K562 (cell line): ENCODE results near the gene SIGLEC7. TPM values are rescaled to one million over a fixed set of nuclear protein-coding genes. Genes with fewer than 3 reads are reported as not detected.

Source experiments
- ATAC-seq: fragments of 200-7000 bp; cut with Tn5 transposase; 3 replicates; pipeline ENCODE4 v1.9.1; 2020; ENCODE audit warnings: moderate library complexity
- BruUV-seq: library from RNA; stranded (reverse); fragments of 400-500 nt; replicated peaks from 2 replicates; lab custom pipeline; 2021; lab: Mats Ljungman, UMichigan
- CTCF ChIA-PET: fragments of 300-600 bp; formaldehyde crosslinking; extraction: SDS; loops from one replicate; lab custom pipeline; 2021; ENCODE audit warnings: low intra/inter-chr PET ratio; lab: Yijun Ruan, JAX
- POLR2A ChIA-PET: fragments of 300-600, 350-650 bp; sonication (Branson Sonifier 250); formaldehyde crosslinking; extraction: SDS; loops from one replicate; lab custom pipeline; 2021; ENCODE audit warnings: antibody characterized with exemption, inconsistent platforms; lab: Yijun Ruan, JAX
- DNase-seq, 4 experiments: peaks; one replicate each; pipeline versions ENCODE4 v3.0.0 to v3.0.0-alpha.2; 2011 to 2018; ENCODE audit warnings: low spot score in 3 of 4, mixed read lengths in 3 of 4; ENCODE audit errors: extremely low read depth in 1 of 4
- FAIRE-seq: peaks from 2 replicates; lab custom pipeline; 2011; peaks lifted over from hg19 to GRCh38; lab: Jason Lieb, UNC
- H2AFZ ChIP-seq: 2 replicates; pipeline ENCODE4 v1.6.0; 2011; ENCODE audit warnings: low read depth, low read length, control low read depth, inconsistent platforms
- H3K27ac ChIP-seq: fragments of 200-600 bp; 3 replicates; pipeline ENCODE4 v1.8.0; 2011; ENCODE audit warnings: low read depth, mild to moderate bottlenecking, control low read depth, inconsistent platforms, low read length, moderate library complexity, mixed read lengths; ENCODE audit errors: extremely low read depth
- H3K27me3 ChIP-seq, 2 experiments: fragments of 300-600 bp in 1 of 2; 2 replicates in 1 of 2; 3 replicates in 1 of 2; pipeline versions ENCODE4 v1.6.0 to v1.8.0; 2011; ENCODE audit warnings: inconsistent platforms in 2 of 2, low read length in 2 of 2, mild to moderate bottlenecking in 1 of 2, mixed read lengths in 1 of 2, moderate library complexity in 1 of 2; ENCODE audit not compliant: control insufficient read depth in 2 of 2, insufficient read depth in 2 of 2
- H3K36me3 ChIP-seq: fragments of 300-600 bp; 3 replicates; pipeline ENCODE4 v1.8.0; 2011; ENCODE audit warnings: mild to moderate bottlenecking, low read length, inconsistent platforms; ENCODE audit not compliant: control insufficient read depth, insufficient read depth
- H3K4me1 ChIP-seq, 2 experiments: fragments of 200-600 bp in 1 of 2; replicated peaks in 1 of 2; 2 replicates in 1 of 2; 3 replicates in 1 of 2; pipeline versions ENCODE4 v1.5.1 to v1.8.0; 2011; ENCODE audit warnings: inconsistent platforms in 2 of 2, low read length in 2 of 2, mild to moderate bottlenecking in 1 of 2, mixed read lengths in 1 of 2, moderate library complexity in 1 of 2; ENCODE audit not compliant: control insufficient read depth in 2 of 2, insufficient read depth in 2 of 2
- H3K4me2 ChIP-seq: 2 replicates; pipeline ENCODE4 v1.6.1; 2011; ENCODE audit warnings: low read length, control low read depth, inconsistent platforms, mixed read lengths; ENCODE audit not compliant: insufficient read depth
- H3K4me3 ChIP-seq: fragments of 200-600 bp; sonication (generic), shearing (Covaris generic); 2 replicates; pipeline ENCODE4 v1.5.1; 2016; ENCODE audit warnings: control low read depth, inconsistent platforms
- H3K79me2 ChIP-seq: fragments of 200-600 bp; 3 replicates; pipeline ENCODE4 v1.8.0; 2011; ENCODE audit warnings: low read length, inconsistent platforms; ENCODE audit not compliant: control insufficient read depth, insufficient read depth
- H3K9ac ChIP-seq, 2 experiments: 2 replicates each; pipeline versions ENCODE4 v1.6.0 to v1.6.1; 2011; ENCODE audit warnings: low read depth in 2 of 2, low read length in 2 of 2, control low read depth in 1 of 2, inconsistent platforms in 1 of 2, mild to moderate bottlenecking in 1 of 2, mixed read lengths in 1 of 2; ENCODE audit not compliant: insufficient read depth in 1 of 2
- H3K9me1 ChIP-seq: one replicate; pipeline ENCODE4 v1.6.0; 2011; ENCODE audit warnings: inconsistent platforms, mild to moderate bottlenecking, low read length, moderate library complexity; ENCODE audit not compliant: control insufficient read depth, insufficient read depth
- H3K9me3 ChIP-seq: replicated peaks from 2 replicates; pipeline ENCODE4 v1.5.1; 2011; ENCODE audit warnings: low read depth, low read length, inconsistent platforms; ENCODE audit not compliant: control insufficient read depth, insufficient read depth
- H4K20me1 ChIP-seq: replicated peaks from 2 replicates; pipeline ENCODE4 v1.6.1; 2011; ENCODE audit warnings: low read length, inconsistent platforms, mixed read lengths; ENCODE audit not compliant: control insufficient read depth, insufficient read depth
- ATF1 ChIP-seq, 2 experiments: fragments of 450-650 bp in 1 of 2; IDR thresholded peaks; 2 replicates each; pipeline ENCODE4 v1.6.1; 2016; ENCODE audit warnings: missing compliant biosample characterization in 1 of 2, missing genetic modification characterization in 1 of 2
- CBFB ChIP-seq: sonication (generic); formaldehyde crosslinking; IDR thresholded peaks from 2 replicates; pipeline ENCODE4 v1.4.0; 2020; ENCODE audit warnings: mild to moderate bottlenecking, missing genetic modification reagents
- ETV1 ChIP-seq: fragments of 450-650 bp; conservative IDR thresholded peaks from 2 replicates; pipeline ENCODE4 v1.6.1; 2016; ENCODE audit warnings: missing genetic modification characterization, control low read depth, low read depth, missing compliant biosample characterization
- LEF1 ChIP-seq: fragments of 450-650 bp; IDR thresholded peaks from 2 replicates; pipeline ENCODE4 v1.6.1; 2016; ENCODE audit warnings: mild to moderate bottlenecking
- NFE2L1 ChIP-seq: fragments of 450-650 bp; IDR thresholded peaks from 2 replicates; pipeline ENCODE4 v1.6.1; 2016; ENCODE audit warnings: missing genetic modification characterization, low read depth, mild to moderate bottlenecking, missing compliant biosample characterization, moderate library complexity, borderline replicate concordance
- PRMT5 ChIP-seq: sonication (generic); formaldehyde crosslinking; IDR thresholded peaks from 2 replicates; pipeline ENCODE4 v1.5.0; 2020; ENCODE audit warnings: missing genetic modification reagents
- RFX7 ChIP-seq: fragments of 250-450 bp; sonication (Bioruptor Pico); IDR thresholded peaks from 2 replicates; pipeline ENCODE4 v1.5.1; 2021; ENCODE audit warnings: mild to moderate bottlenecking
- ZNF695 ChIP-seq: fragments of 450-650 bp; formaldehyde crosslinking; IDR thresholded peaks from 2 replicates; pipeline ENCODE4 v1.4.0; 2020; ENCODE audit warnings: mild to moderate bottlenecking, moderate library complexity
- WGBS: fragments of 100-300 bp; shearing (Covaris generic); methylation state at CpG from one replicate; pipeline ENCODE4 v1.1.6; 2016; ENCODE audit warnings: low coverage, mixed read lengths; ENCODE audit not compliant: insufficient coverage; ENCODE audit errors: missing lambda C conversion rate; 5-methylcytosine and 5-hydroxymethylcytosine counted together
- in situ Hi-C: fragments of 300-500 bp; cut with MboI; formaldehyde crosslinking; loops from 4 replicates; pipeline ENCODE4 v1.15.0; 2018; ENCODE audit warnings: inconsistent platforms, mixed read lengths
- intact Hi-C: fragments of 100-400 bp; cut with micrococcal nuclease; formaldehyde crosslinking; loops from 2 replicates; pipeline ENCODE4 v1.14.2; 2022
- polyA plus RNA-seq, 8 experiments: library from polyadenylated mRNA; depleted of rRNA in 4 of 8; stranded (reverse) in 5 of 8; unstranded in 3 of 8; fragments of >200 nt; fragmentation: Nextera tagmentation in 2 of 8; fragmentation: Illumina TruSeq in 1 of 8; extraction: Ambion mirVana in 2 of 8; extraction: Trizol in 1 of 8; gene quantifications; 2 replicates each; pipeline versions ENCODE4 v1.2.1 to v1.2.3, GENCODE V29; 2011 to 2014; ENCODE audit warnings: inconsistent platforms in 1 of 8, missing spikeins in 1 of 8
- total RNA-seq, 7 experiments: library from RNA; depleted of rRNA in 6 of 7; stranded (reverse); fragments of >200 nt in 6 of 7; fragmentation: Illumina TruSeq in 2 of 7; extraction: Trizol in 2 of 7; gene quantifications; 2 replicates each; pipeline versions ENCODE4 v1.2.1 to v1.2.3, GENCODE V29; 2011 to 2021; ENCODE audit warnings: low replicate concordance in 1 of 7
- TF ChIP-seq, protein P1 (sequence below): fragments of 450-650 bp; conservative IDR thresholded peaks from 2 replicates; pipeline ENCODE4 v1.6.1; 2016; ENCODE audit warnings: missing genetic modification characterization, low read depth, mild to moderate bottlenecking, missing compliant biosample characterization, moderate library complexity
- TF ChIP-seq, protein P2 (sequence below), 2 experiments: fragments of 450-650 bp; conservative IDR thresholded peaks; 2 replicates each; pipeline ENCODE4 v1.6.1; 2017; ENCODE audit warnings: mild to moderate bottlenecking in 2 of 2, moderate library complexity in 2 of 2

Gene SIGLEC7
- total and polyA plus RNA-seq, 9 of the 15 experiments (the other 6 are each of a cell fraction or from before 2014, with no cell fraction given), result 0.10 to 0.12 TPM; not detected in 7

DNA sequence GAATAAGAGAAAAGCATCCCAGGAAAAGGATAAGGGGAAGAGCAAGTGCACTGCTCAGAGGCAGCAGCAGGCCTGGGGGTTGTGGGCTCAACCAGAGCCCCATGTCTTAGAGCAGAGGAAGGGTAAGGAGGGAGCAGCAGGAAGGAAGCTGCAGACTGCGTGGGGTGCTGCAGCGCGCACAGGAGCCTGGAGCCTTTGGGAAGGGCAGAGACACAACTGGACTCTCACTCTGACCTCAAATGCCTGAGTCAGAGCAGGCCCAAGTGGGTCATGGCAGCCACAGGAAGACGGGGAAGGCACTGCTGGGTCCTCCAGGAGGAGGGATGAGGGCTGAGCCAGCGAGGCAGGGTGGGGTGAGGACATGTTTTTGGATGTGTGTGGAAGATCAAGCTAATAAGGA is 31.6 kb downstream of the SIGLEC7 start (continued):
- TF ChIP-seq ZNF695 (CRISPR knock-in tag), result no peak
- no peak for TF ChIP-seq PRMT5
- TF ChIP-seq, protein P1, sequence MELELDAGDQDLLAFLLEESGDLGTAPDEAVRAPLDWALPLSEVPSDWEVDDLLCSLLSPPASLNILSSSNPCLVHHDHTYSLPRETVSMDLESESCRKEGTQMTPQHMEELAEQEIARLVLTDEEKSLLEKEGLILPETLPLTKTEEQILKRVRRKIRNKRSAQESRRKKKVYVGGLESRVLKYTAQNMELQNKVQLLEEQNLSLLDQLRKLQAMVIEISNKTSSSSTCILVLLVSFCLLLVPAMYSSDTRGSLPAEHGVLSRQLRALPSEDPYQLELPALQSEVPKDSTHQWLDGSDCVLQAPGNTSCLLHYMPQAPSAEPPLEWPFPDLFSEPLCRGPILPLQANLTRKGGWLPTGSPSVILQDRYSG (tag), result no peak

DNA sequence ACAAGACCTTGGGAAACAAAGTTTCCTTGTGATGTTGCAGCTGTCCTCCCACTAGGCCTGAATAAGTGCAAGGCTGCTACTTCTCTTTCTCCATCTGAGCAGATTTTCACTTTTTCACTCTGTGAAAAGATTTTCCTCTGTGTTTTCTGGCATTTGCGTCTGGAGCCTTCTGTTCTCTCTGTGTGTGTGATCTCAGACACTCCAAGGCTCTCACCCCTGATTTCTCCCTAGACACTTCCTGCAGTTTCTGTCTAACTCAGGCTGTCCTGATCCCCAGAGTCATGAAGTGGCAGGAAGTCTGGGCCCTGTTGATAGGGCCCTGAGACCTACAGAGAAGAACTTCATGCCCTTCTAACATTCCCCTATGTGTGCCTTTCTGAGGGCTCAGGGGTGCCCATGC is 37.2 kb downstream of the SIGLEC7 start:
- Histone ChIP-seq H3K9me3 (no peaks in the 10 kb centered on the region), H3K9me1 (no peaks in the 10 kb centered on the region), H3K36me3 (no peaks in the 10 kb centered on the region), H3K4me2 (no peak overlapping the region), H3K27me3 (peaks cover 3 to 27% of the 10 kb centered on the region in 2 experiments; a peak in 4 of 5 replicates), H3K27ac (no peak overlapping the region), H2AFZ (no peak overlapping the region), H3K4me1 (peaks cover 0 to 10% of the 10 kb centered on the region in 2 experiments; a peak in 2 of 5 replicates), H3K9ac (no peak overlapping the region), H3K4me3 (no peak overlapping the region), H4K20me1 (no peaks in the 10 kb centered on the region; the same call in 1 of the 2 replicates), H3K79me2 (no peaks in the 10 kb centered on the region)
- no TSS peak for BruUV-seq
- POLR2A ChIA-PET, result no interaction called here
- intact Hi-C loops (no loop called here), in situ Hi-C loops (no loop called here)
- TF ChIP-seq CBFB (CRISPR knock-in tag) (no peak), NFE2L1 (tag) (no peak), ATF1 (CRISPR knock-in tag; IDR thresholded peaks at IDR 0.05) (no peak), ATF1 (tag; IDR thresholded peaks at IDR 0.05) (no peak), RFX7 (no peak), LEF1 (no peak), ETV1 (no peak)
- TF ChIP-seq, protein P2, sequence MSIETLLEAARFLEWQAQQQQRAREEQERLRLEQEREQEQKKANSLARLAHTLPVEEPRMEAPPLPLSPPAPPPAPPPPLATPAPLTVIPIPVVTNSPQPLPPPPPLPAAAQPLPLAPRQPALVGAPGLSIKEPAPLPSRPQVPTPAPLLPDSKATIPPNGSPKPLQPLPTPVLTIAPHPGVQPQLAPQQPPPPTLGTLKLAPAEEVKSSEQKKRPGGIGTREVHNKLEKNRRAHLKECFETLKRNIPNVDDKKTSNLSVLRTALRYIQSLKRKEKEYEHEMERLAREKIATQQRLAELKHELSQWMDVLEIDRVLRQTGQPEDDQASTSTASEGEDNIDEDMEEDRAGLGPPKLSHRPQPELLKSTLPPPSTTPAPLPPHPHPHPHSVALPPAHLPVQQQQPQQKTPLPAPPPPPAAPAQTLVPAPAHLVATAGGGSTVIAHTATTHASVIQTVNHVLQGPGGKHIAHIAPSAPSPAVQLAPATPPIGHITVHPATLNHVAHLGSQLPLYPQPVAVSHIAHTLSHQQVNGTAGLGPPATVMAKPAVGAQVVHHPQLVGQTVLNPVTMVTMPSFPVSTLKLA (conservative IDR thresholded peaks at IDR 0.05), result no peak
- DNase-seq (no peak), FAIRE-seq (no peak), ATAC-seq (no peak)
- WGBS, result 0% methylated on average over 1 of the region's 1 CpG
- CTCF ChIA-PET, result no interaction called here
